ENCODE data around the gene KRTAP5-5. TPM values are rescaled to one million over a fixed set of nuclear protein-coding genes. Genes with fewer than 3 reads are reported as not detected.

Gene KRTAP5-5
- total RNA-seq, 4 donors from 2014 or later = not detected

DNA sequence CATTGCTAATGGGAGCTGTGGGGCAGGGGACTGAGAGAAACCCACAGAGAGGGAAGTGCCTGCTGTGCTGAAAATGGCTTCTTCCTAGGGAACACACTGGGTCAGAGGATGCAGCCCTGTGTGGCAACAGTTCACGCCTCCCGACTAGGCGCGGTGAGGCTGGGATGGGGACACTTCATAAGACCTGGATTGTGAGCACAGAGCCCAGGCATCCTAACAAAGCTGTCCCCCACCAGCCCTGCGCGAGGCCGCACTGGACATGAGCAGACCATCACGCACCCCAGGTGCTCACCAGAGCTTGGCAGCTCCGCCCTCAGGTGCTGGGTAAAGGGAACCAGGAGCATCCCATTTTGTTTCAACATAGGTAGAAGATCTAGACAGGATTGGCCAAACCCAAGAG lies 5.9 kb upstream of the KRTAP5-5 start:
- DNase-seq (ENCODE audit: low spot score) = no peak
- ATAC-seq (ENCODE audit: low FRiP score) = no peak
- TF ChIP-seq, protein P1, sequence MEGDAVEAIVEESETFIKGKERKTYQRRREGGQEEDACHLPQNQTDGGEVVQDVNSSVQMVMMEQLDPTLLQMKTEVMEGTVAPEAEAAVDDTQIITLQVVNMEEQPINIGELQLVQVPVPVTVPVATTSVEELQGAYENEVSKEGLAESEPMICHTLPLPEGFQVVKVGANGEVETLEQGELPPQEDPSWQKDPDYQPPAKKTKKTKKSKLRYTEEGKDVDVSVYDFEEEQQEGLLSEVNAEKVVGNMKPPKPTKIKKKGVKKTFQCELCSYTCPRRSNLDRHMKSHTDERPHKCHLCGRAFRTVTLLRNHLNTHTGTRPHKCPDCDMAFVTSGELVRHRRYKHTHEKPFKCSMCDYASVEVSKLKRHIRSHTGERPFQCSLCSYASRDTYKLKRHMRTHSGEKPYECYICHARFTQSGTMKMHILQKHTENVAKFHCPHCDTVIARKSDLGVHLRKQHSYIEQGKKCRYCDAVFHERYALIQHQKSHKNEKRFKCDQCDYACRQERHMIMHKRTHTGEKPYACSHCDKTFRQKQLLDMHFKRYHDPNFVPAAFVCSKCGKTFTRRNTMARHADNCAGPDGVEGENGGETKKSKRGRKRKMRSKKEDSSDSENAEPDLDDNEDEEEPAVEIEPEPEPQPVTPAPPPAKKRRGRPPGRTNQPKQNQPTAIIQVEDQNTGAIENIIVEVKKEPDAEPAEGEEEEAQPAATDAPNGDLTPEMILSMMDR (IDR thresholded peaks at IDR 0.05) = no peak

DNA sequence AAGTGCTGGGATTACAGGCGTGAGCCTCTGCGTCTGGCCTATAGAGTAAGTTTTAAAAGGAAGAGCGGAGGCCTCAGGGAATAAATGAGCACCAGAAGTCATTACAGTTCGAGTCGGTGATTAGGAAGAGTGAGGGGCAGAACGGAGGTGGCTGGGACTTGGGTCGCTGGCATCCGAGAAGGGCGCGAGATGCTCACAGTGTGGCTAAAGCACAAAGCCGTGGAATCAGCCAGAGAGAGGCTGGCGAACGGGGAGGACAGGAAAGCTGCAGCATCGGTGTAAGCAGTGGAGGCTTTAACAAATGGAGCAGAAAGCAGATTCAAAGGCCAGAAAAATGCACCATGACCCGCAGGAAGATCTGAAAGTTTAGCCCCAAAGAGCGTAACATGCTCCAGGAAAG lies 5.0 kb upstream of the KRTAP5-5 start:
- DNase-seq (ENCODE audit: low spot score) (no peak), ATAC-seq (ENCODE audit: low FRiP score) (no peak)
- TF ChIP-seq, protein P1 (IDR thresholded peaks at IDR 0.05) = no peak

DNA sequence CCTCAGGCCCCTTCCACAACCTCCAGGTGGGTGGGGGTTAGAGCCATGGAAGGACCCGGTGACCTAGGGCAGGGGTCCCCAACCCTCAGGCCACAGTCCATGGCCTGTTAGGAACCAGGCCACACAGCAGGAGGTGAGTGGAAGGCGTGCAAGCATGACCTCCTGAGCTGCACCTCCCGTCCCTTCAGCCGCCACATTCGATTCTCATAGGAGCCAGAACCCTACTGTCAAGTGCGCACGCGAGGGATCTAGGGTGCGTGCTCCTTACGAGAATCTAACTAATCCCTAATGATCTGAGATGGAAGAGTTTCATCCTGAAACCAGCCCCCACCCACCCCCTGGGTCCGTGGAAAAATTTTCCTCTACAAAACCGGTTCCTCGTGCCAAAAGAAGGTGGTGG lies 4.0 kb upstream of the KRTAP5-5 start:
- TF ChIP-seq, protein P1 (IDR thresholded peaks at IDR 0.05) = no peak
- DNase-seq (ENCODE audit: low spot score) (no peak), ATAC-seq (ENCODE audit: low FRiP score) (no peak)

DNA sequence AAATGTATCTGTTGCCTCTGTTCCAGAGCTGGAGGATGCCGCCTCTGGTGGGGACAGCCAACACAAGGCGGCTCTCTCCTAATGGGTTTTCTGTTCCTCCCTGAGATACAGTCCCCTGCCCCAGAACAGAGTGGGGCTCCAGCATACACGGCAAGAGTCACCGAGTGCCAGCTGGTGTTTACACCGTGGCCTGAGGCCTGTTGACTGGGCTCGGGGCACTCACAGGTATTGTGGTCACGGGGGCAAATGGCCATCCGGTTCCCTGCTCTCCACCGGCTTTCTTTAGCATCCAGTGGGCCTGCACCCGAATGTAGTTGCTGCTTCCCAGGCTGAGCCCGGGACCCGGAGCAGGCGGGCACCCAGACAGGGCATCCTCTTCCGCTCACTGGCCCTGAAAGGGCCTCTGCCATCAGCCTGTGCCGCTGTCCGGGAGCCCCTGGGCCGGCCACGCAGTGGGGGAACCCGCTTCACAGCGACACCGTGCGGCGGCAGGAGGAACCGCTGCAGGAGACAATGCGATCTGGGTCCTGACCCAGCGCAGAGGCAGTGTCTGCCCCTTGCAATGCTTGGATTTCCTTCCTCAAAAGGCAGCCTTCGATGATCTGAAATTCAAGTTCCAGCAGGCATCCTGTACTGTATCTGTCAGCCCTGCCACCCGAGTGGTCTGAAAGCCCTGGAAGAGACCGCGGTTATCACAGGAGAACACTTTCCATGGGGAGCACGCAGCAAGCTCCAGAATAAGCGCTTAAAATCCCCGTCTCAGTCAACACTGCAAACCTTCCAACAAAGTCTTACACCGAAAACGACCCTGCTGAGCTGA lies 859 bp upstream of the KRTAP5-5 start:
- DNase-seq (ENCODE audit: low spot score) = no peak
- ATAC-seq (ENCODE audit: low FRiP score) = no peak

DNA sequence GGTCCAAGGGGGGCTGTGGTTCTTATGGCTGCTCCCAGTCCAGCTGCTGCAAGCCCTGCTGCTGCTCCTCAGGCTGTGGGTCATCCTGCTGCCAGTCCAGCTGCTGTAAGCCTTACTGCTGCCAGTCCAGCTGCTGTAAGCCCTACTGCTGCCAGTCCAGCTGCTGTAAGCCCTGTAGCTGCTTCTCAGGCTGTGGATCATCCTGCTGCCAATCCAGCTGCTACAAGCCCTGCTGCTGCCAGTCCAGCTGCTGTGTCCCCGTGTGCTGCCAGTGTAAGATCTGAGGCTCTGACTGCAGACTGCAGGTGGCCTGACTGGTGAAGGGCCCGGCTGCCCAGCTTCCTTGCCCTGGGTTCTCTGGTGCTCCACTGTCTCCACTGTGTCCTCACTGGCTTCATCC lies 696 bp downstream of the KRTAP5-5 start:
- TF ChIP-seq, protein P1 (IDR thresholded peaks at IDR 0.05) = no peak
- ATAC-seq (ENCODE audit: low FRiP score) (no peak), DNase-seq (ENCODE audit: low spot score) (no peak)

More for the DNA sequence above, 859 bp upstream of the KRTAP5-5 start:
- TF ChIP-seq, protein P1 (IDR thresholded peaks at IDR 0.05) = no peak

DNA sequence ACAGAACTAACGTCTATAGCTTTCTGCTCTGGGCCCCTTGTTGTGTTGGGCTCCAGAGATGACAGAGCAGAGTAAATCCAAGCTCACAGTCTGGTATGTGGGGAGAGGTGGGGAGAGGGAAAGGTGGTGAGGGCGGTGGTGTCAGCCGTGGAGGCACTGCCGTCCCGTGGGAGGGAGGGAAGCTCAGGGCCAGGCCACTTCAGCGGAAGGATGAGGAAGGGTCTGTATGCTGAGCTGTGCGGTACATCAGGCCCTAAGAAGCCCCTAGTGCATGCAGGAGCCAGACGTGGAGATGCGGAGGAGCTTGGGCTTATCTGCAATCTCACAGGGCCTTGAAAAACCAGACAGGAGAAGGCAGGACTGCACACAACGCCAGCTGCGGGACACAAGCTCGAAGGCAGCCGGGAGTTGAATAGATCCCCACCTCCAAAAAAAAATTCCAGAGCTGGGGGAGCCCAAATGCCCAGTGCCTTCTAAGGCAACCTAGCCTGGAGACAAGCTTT lies 1.5 kb downstream of the KRTAP5-5 start:
- TF ChIP-seq, protein P1 (IDR thresholded peaks at IDR 0.05) = no peak
- no peak for DNase-seq (ENCODE audit: low spot score)
- no peak for ATAC-seq (ENCODE audit: low FRiP score)
